ENCODE data around the gene CDIP1. TPM values are rescaled to one million over a fixed set of nuclear protein-coding genes. Genes with fewer than 3 reads are reported as not detected.

CDIP1 gene
- total and polyA plus RNA-seq, 9 of the 15 experiments (the other 6 are each of a cell fraction or from before 2014, with no cell fraction given), result 0.29 TPM; not detected in 8

GRCh38 chr16:4475880-4476788 lies 62.4 kb downstream of the CDIP1 start, which contains the start of gene HMOX2 (continued):
- TF ChIP-seq, protein P1, sequence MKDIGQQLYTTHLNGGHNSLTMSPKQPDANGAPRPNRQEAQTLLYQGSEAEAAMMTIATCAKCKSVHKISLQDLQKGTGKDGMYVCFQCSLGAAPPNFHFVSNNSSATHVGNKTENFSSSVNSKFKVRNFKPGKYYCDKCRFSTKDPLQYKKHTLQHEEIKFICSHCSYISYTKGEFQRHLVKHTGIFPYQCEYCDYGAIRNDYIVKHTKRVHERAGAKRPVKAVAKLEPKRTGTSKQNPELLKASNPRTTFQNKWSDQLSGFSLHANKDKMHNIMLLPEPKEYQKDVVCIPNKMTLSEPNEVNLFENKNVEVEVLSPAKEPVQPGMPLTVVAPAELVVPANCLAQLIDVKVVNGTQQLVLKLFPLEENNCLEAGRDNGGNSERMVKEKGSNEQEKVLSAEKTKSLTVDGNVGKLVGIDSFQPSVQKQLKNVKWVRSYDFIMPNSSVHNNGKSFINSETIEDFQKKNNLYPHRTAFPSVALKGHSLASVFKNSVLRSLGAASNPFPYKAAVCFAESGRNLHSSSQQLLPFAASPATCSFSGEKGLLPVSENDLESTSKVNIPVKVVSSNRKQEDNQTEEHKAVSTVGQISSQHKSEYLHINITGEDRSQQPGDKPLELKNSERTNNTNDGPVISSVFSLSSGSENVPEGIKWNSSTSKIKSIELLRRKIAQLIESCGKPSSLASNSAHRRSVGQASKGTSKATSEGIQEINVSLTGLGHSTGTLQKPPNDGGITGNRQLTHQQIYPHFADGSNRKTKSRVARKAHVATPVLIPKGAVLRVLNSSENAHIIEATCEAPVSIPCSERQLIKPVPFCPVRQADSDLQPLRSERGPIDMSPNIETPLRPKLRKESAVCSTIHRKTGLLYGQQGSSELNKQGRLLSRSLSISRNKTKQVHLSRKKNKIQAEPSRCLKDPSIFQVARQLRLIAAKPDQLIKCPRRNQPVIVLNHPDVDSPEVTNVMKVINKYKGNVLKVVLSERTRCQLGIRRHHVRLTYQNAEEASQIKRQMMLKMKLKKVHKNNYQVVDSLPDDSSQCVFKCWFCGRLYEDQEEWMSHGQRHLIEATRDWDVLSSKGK (CRISPR knock-in tag; IDR thresholded peaks at IDR 0.05), result no peak
- TF ChIP-seq ILK (tag; IDR thresholded peaks at IDR 0.05; ENCODE audit: borderline replicate concordance, low read depth) (no peak), HNRNPL (IDR thresholded peaks at IDR 0.05; ENCODE audit: low read depth, low read length) (peak; percentile 86; the same call in 1 of the 2 replicates), GATAD2B (IDR thresholded peaks at IDR 0.05; ENCODE audit: borderline replicate concordance) (no peak), STAT5A (IDR thresholded peaks at IDR 0.05; ENCODE audit: borderline replicate concordance, low read length) (no peak), ZNF644 (tag; IDR thresholded peaks at IDR 0.05; ENCODE audit: low read depth) (no peak), MTF1 (CRISPR knock-in tag; IDR thresholded peaks at IDR 0.05; ENCODE audit: borderline replicate concordance) (no peak), USF2 (CRISPR knock-in tag; IDR thresholded peaks at IDR 0.05) (no peak), POU5F1 (IDR thresholded peaks at IDR 0.05; ENCODE audit: borderline replicate concordance, low read depth, low read length, partially characterized antibody) (no peak), KDM5B (IDR thresholded peaks at IDR 0.05; ENCODE audit: insufficient replicate concordance, low read depth, low read length) (peak; percentile 89), MXI1 (IDR thresholded peaks at IDR 0.05; ENCODE audit: low read depth, low read length) (peak; percentile 76; the same call in 1 of the 2 replicates), ZNF282 (CRISPR knock-in tag; IDR thresholded peaks at IDR 0.05) (no peak), MAFG (tag; conservative IDR thresholded peaks at IDR 0.05) (no peak), ZNF586 (CRISPR knock-in tag; conservative IDR thresholded peaks at IDR 0.05) (no peak), BACH1 (tag; IDR thresholded peaks at IDR 0.05) (no peak)
- TF ChIP-seq, protein P2, sequence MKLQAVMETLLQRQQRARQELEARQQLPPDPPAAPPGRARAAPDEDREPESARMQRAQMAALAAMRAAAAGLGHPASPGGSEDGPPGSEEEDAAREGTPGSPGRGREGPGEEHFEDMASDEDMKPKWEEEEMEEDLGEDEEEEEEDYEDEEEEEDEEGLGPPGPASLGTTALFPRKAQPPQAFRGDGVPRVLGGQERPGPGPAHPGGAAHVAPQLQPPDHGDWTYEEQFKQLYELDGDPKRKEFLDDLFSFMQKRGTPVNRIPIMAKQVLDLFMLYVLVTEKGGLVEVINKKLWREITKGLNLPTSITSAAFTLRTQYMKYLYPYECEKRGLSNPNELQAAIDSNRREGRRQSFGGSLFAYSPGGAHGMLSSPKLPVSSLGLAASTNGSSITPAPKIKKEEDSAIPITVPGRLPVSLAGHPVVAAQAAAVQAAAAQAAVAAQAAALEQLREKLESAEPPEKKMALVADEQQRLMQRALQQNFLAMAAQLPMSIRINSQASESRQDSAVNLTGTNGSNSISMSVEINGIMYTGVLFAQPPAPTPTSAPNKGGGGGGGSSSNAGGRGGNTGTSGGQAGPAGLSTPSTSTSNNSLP (IDR thresholded peaks at IDR 0.05; ENCODE audit: borderline replicate concordance, low read depth, low read length), result no peak
- TF ChIP-seq, protein P3, sequence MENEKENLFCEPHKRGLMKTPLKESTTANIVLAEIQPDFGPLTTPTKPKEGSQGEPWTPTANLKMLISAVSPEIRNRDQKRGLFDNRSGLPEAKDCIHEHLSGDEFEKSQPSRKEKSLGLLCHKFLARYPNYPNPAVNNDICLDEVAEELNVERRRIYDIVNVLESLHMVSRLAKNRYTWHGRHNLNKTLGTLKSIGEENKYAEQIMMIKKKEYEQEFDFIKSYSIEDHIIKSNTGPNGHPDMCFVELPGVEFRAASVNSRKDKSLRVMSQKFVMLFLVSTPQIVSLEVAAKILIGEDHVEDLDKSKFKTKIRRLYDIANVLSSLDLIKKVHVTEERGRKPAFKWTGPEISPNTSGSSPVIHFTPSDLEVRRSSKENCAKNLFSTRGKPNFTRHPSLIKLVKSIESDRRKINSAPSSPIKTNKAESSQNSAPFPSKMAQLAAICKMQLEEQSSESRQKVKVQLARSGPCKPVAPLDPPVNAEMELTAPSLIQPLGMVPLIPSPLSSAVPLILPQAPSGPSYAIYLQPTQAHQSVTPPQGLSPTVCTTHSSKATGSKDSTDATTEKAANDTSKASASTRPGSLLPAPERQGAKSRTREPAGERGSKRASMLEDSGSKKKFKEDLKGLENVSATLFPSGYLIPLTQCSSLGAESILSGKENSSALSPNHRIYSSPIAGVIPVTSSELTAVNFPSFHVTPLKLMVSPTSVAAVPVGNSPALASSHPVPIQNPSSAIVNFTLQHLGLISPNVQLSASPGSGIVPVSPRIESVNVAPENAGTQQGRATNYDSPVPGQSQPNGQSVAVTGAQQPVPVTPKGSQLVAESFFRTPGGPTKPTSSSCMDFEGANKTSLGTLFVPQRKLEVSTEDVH (IDR thresholded peaks at IDR 0.05; ENCODE audit: low read depth, partially characterized antibody), result peak; percentile 45
